Stimulated activated CD8-positive, alpha-beta memory T cell treated with anti-CD3 and anti-CD28 coated beads, Interleukin-15, amount 100 ng/mL, for 48 hours (primary cell): ENCODE data around the gene KCNJ1.

Source experiments
- DNase-seq, 2 donors: peaks; one replicate each; pipeline ENCODE4 v3.0.0-alpha.2; 2020; ENCODE audit warnings: low read depth in 2 of 2

KCNJ1 gene

GRCh38 chr11:128824191-128825049, 42.7 kb downstream of the KCNJ1 start:
- no peak for DNase-seq

GRCh38 chr11:128823753-128824152, 43.3 kb downstream of the KCNJ1 start:
- no peak for DNase-seq

GRCh38 chr11:128822130-128822529, 45.0 kb downstream of the KCNJ1 start:
- no peak for DNase-seq

- DNase-seq = no peak
Measured at GRCh38 chr11:128821556-128821955, 45.5 kb downstream of the KCNJ1 start.

- DNase-seq = no peak
Measured at GRCh38 chr11:128819198-128819597, 47.9 kb downstream of the KCNJ1 start.

- DNase-seq = no peak
Measured at GRCh38 chr11:128814856-128815705, 52.0 kb downstream of the KCNJ1 start.

GRCh38 chr11:128813729-128814128, 53.4 kb downstream of the KCNJ1 start:
- DNase-seq = no peak

- no peak for DNase-seq
Measured at GRCh38 chr11:128810784-128811514, 56.1 kb downstream of the KCNJ1 start.

- DNase-seq = no peak
Measured at GRCh38 chr11:128809128-128809527, 58.0 kb downstream of the KCNJ1 start.

GRCh38 chr11:128807909-128808308, 59.2 kb downstream of the KCNJ1 start:
- DNase-seq = no peak

- DNase-seq = no peak
Measured at GRCh38 chr11:128806506-128807261, 60.4 kb downstream of the KCNJ1 start.

GRCh38 chr11:128804481-128804880, 62.6 kb downstream of the KCNJ1 start:
- DNase-seq = no peak

GRCh38 chr11:128803449-128804245, 63.4 kb downstream of the KCNJ1 start:
- DNase-seq = no peak

- DNase-seq = no peak
Measured at GRCh38 chr11:128803011-128803410, 64.1 kb downstream of the KCNJ1 start.

- no peak for DNase-seq
Measured at GRCh38 chr11:128802358-128802981, 64.6 kb downstream of the KCNJ1 start.

- no peak for DNase-seq
Measured at GRCh38 chr11:128800871-128801417, 66.2 kb downstream of the KCNJ1 start.

- no peak for DNase-seq
Measured at GRCh38 chr11:128796270-128796669, 70.8 kb downstream of the KCNJ1 start.

- no peak for DNase-seq
Measured at GRCh38 chr11:128790196-128790595, 76.9 kb downstream of the KCNJ1 start.

- no peak for DNase-seq
Measured at GRCh38 chr11:128789497-128790150, 77.5 kb downstream of the KCNJ1 start.
